PC-3 (cell line): ENCODE measurements around the gene YAE1.

Experiments
- CTCF ChIP-seq: fragments of 300-600 bp; sonication (generic); conservative IDR thresholded peaks from 2 replicates; pipeline ENCODE4 v1.5.1; 2017; ENCODE audit warnings: antibody characterized with exemption, low read depth, mild to moderate bottlenecking, low read length
- EZH2 ChIP-seq: fragments of 300-600 bp; sonication (generic); IDR thresholded peaks from one replicate; pipeline ENCODE4 v1.6.1; 2017; ENCODE audit warnings: antibody characterized with exemption, mild to moderate bottlenecking, low read length; ENCODE audit not compliant: unreplicated experiment
- EZH2phosphoT487 ChIP-seq: fragments of 300-600 bp; sonication (generic); IDR thresholded peaks from 2 replicates; pipeline ENCODE4 v1.6.1; 2018; ENCODE audit warnings: mild to moderate bottlenecking, antibody characterized with exemption, low read length, borderline replicate concordance

GRCh38 chr7:39557911-39558310 lies 8.3 kb upstream of the YAE1 start:
- TF ChIP-seq CTCF (no peak), EZH2 (no peak), EZH2phosphoT487 (no peak)
